Uterus (tissue), 4 donors: ENCODE data around the gene TLE3. TPM values are rescaled to one million over a fixed set of nuclear protein-coding genes. Genes with fewer than 3 reads are reported as not detected.

ENCODE experiments used
- DNase-seq, 2 donors: peaks; one replicate each; pipeline ENCODE4 v3.0.0-alpha.2; 2019 to 2020
- H3K27ac ChIP-seq, 2 donors: fragments of 200-600 bp; sonication (generic); 1 replicate in 1 of 2; 2 replicates in 1 of 2; pipeline ENCODE4 v1.5.1; 2016 to 2018
- H3K27me3 ChIP-seq, 2 donors: fragments of 200-600 bp; sonication (generic); one replicate each; pipeline ENCODE4 v1.5.1; 2018 to 2019; ENCODE audit warnings: control low read depth in 1 of 2
- H3K36me3 ChIP-seq, 2 donors: fragments of 200-600 bp; sonication (generic); one replicate each; pipeline ENCODE4 v1.5.1; 2019; ENCODE audit warnings: control low read depth in 1 of 2
- H3K4me1 ChIP-seq, 2 donors: fragments of 200-600 bp; sonication (generic); one replicate each; pipeline ENCODE4 v1.5.1; 2018 to 2019; ENCODE audit warnings: control low read depth in 1 of 2
- H3K4me3 ChIP-seq, 2 donors: fragments of 200-600 bp; sonication (generic); 1 replicate in 1 of 2; 2 replicates in 1 of 2; pipeline ENCODE4 v1.5.1; 2018 to 2019; ENCODE audit warnings: mild to moderate bottlenecking in 1 of 2
- H3K9me3 ChIP-seq, 2 donors: fragments of 200-600 bp; sonication (generic); one replicate each; pipeline ENCODE4 v1.5.1; 2019; ENCODE audit warnings: control low read depth in 1 of 2
- POLR2A ChIP-seq, 2 donors: fragments of 450-650 bp; IDR thresholded peaks; one replicate each; pipeline ENCODE4 v1.6.1; 2016; ENCODE audit warnings: antibody characterized with exemption in 2 of 2, mild to moderate bottlenecking in 1 of 2, moderate library complexity in 1 of 2
- intact Hi-C: fragments of 100-400 bp; cut with DNase I; formaldehyde crosslinking; loops from one replicate; pipeline ENCODE4 v1.15.1; 2023; ENCODE audit warnings: low total_unique reads
- total RNA-seq, 4 donors: library from RNA; depleted of rRNA in 3 of 4; stranded (reverse); fragments of >200 nt in 3 of 4; gene quantifications; one replicate each; pipeline versions ENCODE4 v1.1.0 to v1.2.4, GENCODE V29; 2014 to 2023
- TF ChIP-seq, protein P1 (sequence below), 4 experiments: fragments of 200-600 bp in 2 of 4; fragments of 450-650 bp in 2 of 4; sonication (generic) in 2 of 4; IDR thresholded peaks; one replicate each; pipeline ENCODE4 v1.5.1; 2016 to 2019; ENCODE audit warnings: antibody characterized with exemption in 4 of 4, mild to moderate bottlenecking in 2 of 4, moderate library complexity in 1 of 4
- donor health status: DM: yes; HTN: yes; CAD: no.

Gene TLE3
- total RNA-seq, 4 donors from 2014 or later = 7.4 to 244 (median 49.4) TPM

DNA sequence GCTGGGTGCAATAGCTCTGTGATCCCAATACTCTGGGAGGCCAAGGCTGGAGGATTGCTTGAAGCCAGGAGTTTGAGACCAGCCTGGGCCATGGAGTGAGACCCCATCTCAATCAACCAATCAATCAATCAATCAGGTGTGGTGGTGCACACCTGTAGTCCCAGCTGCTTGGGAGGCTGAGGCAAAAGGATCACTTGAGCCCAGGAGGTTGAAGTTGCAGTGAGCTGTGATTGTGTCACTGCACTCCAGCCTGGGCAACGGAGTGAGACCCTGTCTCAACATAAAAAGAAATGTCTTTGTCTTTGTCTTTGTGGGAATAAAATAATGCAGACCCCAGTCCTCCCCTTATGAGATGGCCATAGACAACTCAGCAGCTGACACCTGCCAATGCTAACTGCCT is 34.9 kb upstream of the TLE3 start:
- Histone ChIP-seq H3K4me1 (no peaks in the 10 kb centered on the region), H3K36me3 (no peaks in the 10 kb centered on the region), H3K4me3 (no peak overlapping the region), H3K27me3 (no peaks in the 10 kb centered on the region), H3K27ac (no peak overlapping the region), H3K9me3 (no peaks in the 10 kb centered on the region)
- intact Hi-C loops = no loop called here
- TF ChIP-seq POLR2A (IDR thresholded peaks at IDR 0.05) = no peak
- TF ChIP-seq, protein P1, sequence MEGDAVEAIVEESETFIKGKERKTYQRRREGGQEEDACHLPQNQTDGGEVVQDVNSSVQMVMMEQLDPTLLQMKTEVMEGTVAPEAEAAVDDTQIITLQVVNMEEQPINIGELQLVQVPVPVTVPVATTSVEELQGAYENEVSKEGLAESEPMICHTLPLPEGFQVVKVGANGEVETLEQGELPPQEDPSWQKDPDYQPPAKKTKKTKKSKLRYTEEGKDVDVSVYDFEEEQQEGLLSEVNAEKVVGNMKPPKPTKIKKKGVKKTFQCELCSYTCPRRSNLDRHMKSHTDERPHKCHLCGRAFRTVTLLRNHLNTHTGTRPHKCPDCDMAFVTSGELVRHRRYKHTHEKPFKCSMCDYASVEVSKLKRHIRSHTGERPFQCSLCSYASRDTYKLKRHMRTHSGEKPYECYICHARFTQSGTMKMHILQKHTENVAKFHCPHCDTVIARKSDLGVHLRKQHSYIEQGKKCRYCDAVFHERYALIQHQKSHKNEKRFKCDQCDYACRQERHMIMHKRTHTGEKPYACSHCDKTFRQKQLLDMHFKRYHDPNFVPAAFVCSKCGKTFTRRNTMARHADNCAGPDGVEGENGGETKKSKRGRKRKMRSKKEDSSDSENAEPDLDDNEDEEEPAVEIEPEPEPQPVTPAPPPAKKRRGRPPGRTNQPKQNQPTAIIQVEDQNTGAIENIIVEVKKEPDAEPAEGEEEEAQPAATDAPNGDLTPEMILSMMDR (IDR thresholded peaks at IDR 0.05) = no peak
- no peak for DNase-seq

DNA sequence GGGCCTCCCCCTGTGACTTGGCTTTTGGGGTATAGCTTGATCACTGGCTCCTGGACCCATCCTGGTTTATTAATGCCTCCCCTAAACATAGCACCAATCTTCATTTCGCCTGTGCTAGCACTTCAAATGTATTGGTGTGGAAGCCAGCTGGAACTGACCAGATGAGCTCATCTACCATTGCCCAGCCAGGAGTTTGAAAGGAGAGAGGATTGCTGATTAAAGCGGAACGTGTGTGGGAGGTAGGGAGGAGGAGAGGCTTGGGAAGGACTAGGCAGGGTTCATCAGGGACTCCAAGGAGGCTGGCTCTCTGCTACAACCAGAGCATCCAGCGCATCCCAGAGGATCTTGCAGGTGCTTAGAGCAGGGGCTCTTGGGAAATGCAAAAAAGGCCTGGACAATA is 34.4 kb upstream of the TLE3 start:
- Histone ChIP-seq H3K9me3 (no peaks in the 10 kb centered on the region), H3K4me3 (no peak overlapping the region), H3K27ac (peak overlapping the region in 1 of 2 donors; percentile 55), H3K4me1 (no peaks in the 10 kb centered on the region), H3K27me3 (no peaks in the 10 kb centered on the region), H3K36me3 (no peaks in the 10 kb centered on the region)
- DNase-seq = peak; percentile 78 to 79
- intact Hi-C loops = no loop called here
- TF ChIP-seq, protein P1 (IDR thresholded peaks at IDR 0.05) = no peak
- no peak for TF ChIP-seq POLR2A (IDR thresholded peaks at IDR 0.05)

DNA sequence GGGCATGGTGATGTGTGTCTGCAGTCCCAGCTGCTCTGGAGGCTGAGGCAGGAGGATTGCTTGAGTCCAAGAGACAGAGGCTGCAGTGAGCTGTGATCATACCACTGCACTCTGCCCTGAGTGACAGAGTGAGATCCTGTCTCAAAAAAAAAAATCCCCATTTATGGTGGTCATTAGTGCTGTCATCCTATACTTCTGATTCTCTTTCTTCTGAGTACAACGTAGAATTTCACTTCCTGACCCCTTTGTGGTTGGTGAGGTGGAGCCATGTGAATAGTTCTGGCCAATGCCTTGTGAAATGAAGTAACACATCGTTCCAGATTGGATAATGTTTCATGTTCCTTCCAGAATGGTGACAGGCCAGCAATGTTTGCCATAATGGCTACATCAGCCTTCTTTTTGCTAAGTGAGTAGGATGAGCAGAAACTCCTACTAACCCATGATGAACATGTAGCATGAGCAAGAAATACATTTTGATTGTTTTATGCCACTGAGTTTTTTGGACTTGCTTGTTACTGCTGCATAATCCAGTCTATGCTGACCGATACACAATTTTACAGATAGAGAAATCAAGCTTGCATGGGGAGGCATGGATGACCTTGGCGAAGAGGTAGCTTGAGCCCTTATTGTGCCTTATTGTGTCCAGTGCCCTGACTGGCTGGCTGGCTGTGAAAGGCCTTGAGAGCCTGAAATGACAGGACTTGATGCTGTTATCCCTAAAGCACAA is 30.9 kb upstream of the TLE3 start:
- Histone ChIP-seq H3K9me3 (no peaks in the 10 kb centered on the region), H3K27ac (no peak overlapping the region), H3K36me3 (no peaks in the 10 kb centered on the region), H3K4me3 (no peak overlapping the region), H3K4me1 (no peaks in the 10 kb centered on the region), H3K27me3 (no peaks in the 10 kb centered on the region)
- TF ChIP-seq POLR2A (IDR thresholded peaks at IDR 0.05) = no peak
- TF ChIP-seq, protein P1 (IDR thresholded peaks at IDR 0.05) = no peak
- DNase-seq = no peak
- intact Hi-C loops = no loop called here

DNA sequence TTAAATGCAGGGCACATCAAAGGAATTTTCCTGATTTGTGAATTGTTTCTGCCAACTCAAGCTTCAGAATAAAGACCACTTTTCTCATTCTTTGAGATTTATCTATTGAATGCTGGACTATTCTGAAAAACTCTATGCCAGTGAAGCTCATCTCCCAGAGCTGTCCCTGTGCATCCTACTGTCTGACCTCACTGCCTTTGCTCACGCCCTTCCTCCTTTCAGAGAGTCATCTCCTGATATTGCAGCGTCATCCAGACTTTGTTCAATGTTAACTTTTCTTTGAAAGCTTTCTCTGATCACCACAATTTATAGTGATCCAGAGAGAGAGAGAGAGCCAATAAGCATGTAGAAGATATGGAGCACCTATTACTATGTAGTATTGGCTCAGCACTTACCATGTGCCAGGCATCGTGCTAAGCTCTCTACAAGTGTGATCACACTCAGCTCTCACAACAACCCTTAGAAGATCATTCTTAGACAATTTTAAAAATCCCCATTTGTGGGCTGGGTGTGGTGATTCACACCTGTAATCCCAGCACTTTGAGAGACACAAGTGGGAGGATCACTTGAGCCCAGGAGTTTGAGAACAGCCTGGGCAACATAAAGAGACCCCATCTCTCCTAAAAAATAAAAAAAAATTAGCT is 30.2 kb upstream of the TLE3 start:
- Histone ChIP-seq H3K9me3 (no peaks in the 10 kb centered on the region), H3K4me1 (no peaks in the 10 kb centered on the region), H3K27me3 (no peaks in the 10 kb centered on the region), H3K27ac (no peak overlapping the region), H3K36me3 (no peaks in the 10 kb centered on the region), H3K4me3 (no peak overlapping the region)
- TF ChIP-seq POLR2A (IDR thresholded peaks at IDR 0.05) = no peak
- TF ChIP-seq, protein P1 (IDR thresholded peaks at IDR 0.05) = no peak
- intact Hi-C loops = no loop called here
- no peak for DNase-seq

DNA sequence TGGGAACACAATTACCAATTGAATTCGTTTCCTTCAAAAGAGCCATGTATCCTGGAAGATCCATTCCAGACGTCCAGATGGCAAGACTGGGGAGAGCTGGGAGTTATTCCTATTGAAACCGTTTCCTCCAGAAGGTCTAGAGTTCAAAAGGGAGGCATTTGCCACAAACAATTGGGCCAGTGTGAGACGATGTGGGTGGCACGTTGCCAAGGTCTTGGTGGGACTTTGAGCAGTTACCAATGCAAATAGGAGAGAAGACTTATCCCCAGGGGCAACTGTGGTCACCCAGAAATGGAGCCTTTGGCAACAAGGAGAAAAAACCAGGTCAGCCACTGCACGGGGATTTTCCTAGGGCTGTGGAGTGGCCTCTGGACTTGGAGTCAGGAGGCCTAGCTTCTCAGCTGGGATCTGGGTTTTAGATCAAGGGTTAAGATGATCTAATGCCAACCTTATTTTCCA is 29.6 kb upstream of the TLE3 start:
- H3K9me3 ChIP-seq = no peaks in the 10 kb centered on the region
- peaks cover 0 to under 1% of the 10 kb centered on the region in 2 donors for H3K4me1 ChIP-seq
- H3K27me3 ChIP-seq = no peaks in the 10 kb centered on the region
- H3K27ac ChIP-seq = no peak overlapping the region
- intact Hi-C loops = no loop called here
- H3K36me3 ChIP-seq = no peaks in the 10 kb centered on the region
- H3K4me3 ChIP-seq = no peak overlapping the region
- no peak for DNase-seq
- TF ChIP-seq POLR2A (IDR thresholded peaks at IDR 0.05) = no peak
- TF ChIP-seq, protein P1 (IDR thresholded peaks at IDR 0.05) = no peak
